HCT116 (cell line): Measurements from ENCODE around the gene TP53AIP1. TPM values are rescaled to one million over a fixed set of nuclear protein-coding genes. Genes with fewer than 3 reads are reported as not detected.

Source experiments
- ATAC-seq: fragments of 200-7000 bp; cut with Tn5 transposase; 2 replicates; pipeline ENCODE4 v1.9.1; 2020; ENCODE audit warnings: mild to moderate bottlenecking, moderate library complexity
- BruUV-seq: library from RNA; stranded (reverse); fragments of 400-500 nt; replicated peaks from 2 replicates; lab custom pipeline; 2021; lab: Mats Ljungman, UMichigan
- CTCF ChIA-PET: fragments of 300-600 bp; sonication (Branson Sonifier 250); formaldehyde crosslinking; loops from one replicate; lab custom pipeline; 2021; ENCODE audit warnings: antibody characterized with exemption; lab: Charles Lee
- POLR2A ChIA-PET: fragments of 300-600, 350-600 bp; sonication (Branson Sonifier 250); formaldehyde crosslinking; loops from one replicate; lab custom pipeline; 2021; ENCODE audit warnings: antibody characterized with exemption; lab: Charles Lee
- RAD21 ChIA-PET, 2 experiments: fragments of 300-600 bp; sonication (Branson Sonifier 250); formaldehyde crosslinking; loops; one replicate each; lab custom pipeline; 2023; ENCODE audit warnings: low total read pairs in 2 of 2; ENCODE audit not compliant: uncharacterized antibody in 2 of 2, unreplicated experiment in 2 of 2, low non-redundant PET in 1 of 2; lab: Charles Lee
- DNase-seq: peaks from one replicate; pipeline ENCODE4 v3.0.0-alpha.2; 2010; ENCODE audit warnings: low read depth, low spot score
- H2AFZ ChIP-seq: fragments of 200-600 bp; shearing (Covaris generic), sonication (generic); 2 replicates; pipeline ENCODE4 v1.6.1; 2017; ENCODE audit warnings: low read depth, mixed run types, mixed read lengths, antibody characterized with exemption, low read length; ENCODE audit not compliant: poor library complexity, severe bottlenecking
- H3K27ac ChIP-seq: 2 replicates; pipeline ENCODE4 v1.5.1; 2012; ENCODE audit warnings: low read depth, low read length
- H3K27me3 ChIP-seq: fragments of 200-600 bp; sonication (generic); 2 replicates; pipeline ENCODE4 v1.6.1; 2016; ENCODE audit warnings: mixed run types, low read length, mixed read lengths; ENCODE audit not compliant: insufficient read depth
- H3K36me3 ChIP-seq, 2 experiments: fragments of 200-500 bp in 1 of 2; fragments of 200-600 bp in 1 of 2; sonication (Bioruptor generic) in 1 of 2; sonication (generic) in 1 of 2; 2 replicates each; pipeline versions ENCODE4 v1.5.1 to v1.6.1; 2014 to 2016; ENCODE audit warnings: low read length in 2 of 2, inconsistent platforms in 1 of 2, mixed read lengths in 1 of 2, mixed run types in 1 of 2; ENCODE audit not compliant: insufficient read depth in 2 of 2, control insufficient read depth in 1 of 2
- H3K4me1 ChIP-seq, 2 experiments: fragments of 200-600 bp in 1 of 2; sonication (generic) in 1 of 2; 2 replicates each; pipeline versions ENCODE4 v1.5.1 to v1.6.1; 2012 to 2017; ENCODE audit warnings: low read length in 2 of 2, inconsistent platforms in 1 of 2, mild to moderate bottlenecking in 1 of 2, mixed read lengths in 1 of 2, mixed run types in 1 of 2, moderate library complexity in 1 of 2; ENCODE audit not compliant: insufficient read depth in 2 of 2, control insufficient read depth in 1 of 2
- H3K4me2 ChIP-seq: fragments of 200-600 bp; sonication (generic); 2 replicates; pipeline ENCODE4 v1.6.1; 2017; ENCODE audit warnings: mixed run types, low read length, mixed read lengths
- H3K4me3 ChIP-seq, 2 experiments: fragments of 200-600 bp in 1 of 2; sonication (generic) in 1 of 2; replicated peaks in 1 of 2; 2 replicates each; pipeline ENCODE4 v1.5.1; 2011 to 2016; ENCODE audit warnings: low read length in 2 of 2, control low read depth in 1 of 2, low read depth in 1 of 2, mild to moderate bottlenecking in 1 of 2, mixed read lengths in 1 of 2, mixed run types in 1 of 2
- H3K79me2 ChIP-seq: fragments of 200-600 bp; sonication (generic); 2 replicates; pipeline ENCODE4 v1.6.1; 2017; ENCODE audit warnings: mild to moderate bottlenecking, mixed run types, low read length, moderate library complexity, mixed read lengths; ENCODE audit not compliant: insufficient read depth
- H3K9ac ChIP-seq: fragments of 200-600 bp; sonication (generic); 2 replicates; pipeline ENCODE4 v1.6.1; 2016; ENCODE audit warnings: low read length, mixed read lengths
- H3K9me2 ChIP-seq: fragments of 200-600 bp; sonication (generic), shearing (Covaris generic); 2 replicates; pipeline ENCODE4 v1.6.1; 2017; ENCODE audit warnings: mixed run types, mild to moderate bottlenecking, moderate library complexity; ENCODE audit not compliant: insufficient read depth
- H3K9me3 ChIP-seq, 2 experiments: fragments of 200-500 bp in 1 of 2; fragments of 200-600 bp in 1 of 2; sonication (Bioruptor generic) in 1 of 2; sonication (generic) in 1 of 2; 2 replicates each; pipeline ENCODE4 v1.6.1; 2014 to 2017; ENCODE audit warnings: low read length in 2 of 2, mixed read lengths in 2 of 2, inconsistent platforms in 1 of 2, low read depth in 1 of 2, mild to moderate bottlenecking in 1 of 2, mixed run types in 1 of 2, moderate library complexity in 1 of 2; ENCODE audit not compliant: control insufficient read depth in 1 of 2, insufficient read depth in 1 of 2
- H4K20me1 ChIP-seq: fragments of 200-600 bp; sonication (generic), shearing (Covaris generic); 2 replicates; pipeline ENCODE4 v1.6.1; 2017; ENCODE audit warnings: mixed run types, mild to moderate bottlenecking, moderate library complexity; ENCODE audit not compliant: insufficient read depth
- CEBPB ChIP-seq: IDR thresholded peaks from 2 replicates; pipeline ENCODE4 v1.6.1; 2012; ENCODE audit warnings: low read depth
- EZH2phosphoT487 ChIP-seq: fragments of 200-600 bp; IDR thresholded peaks from 2 replicates; pipeline ENCODE4 v1.6.1; 2018; ENCODE audit warnings: antibody characterized with exemption, borderline replicate concordance
- FOSL1 ChIP-seq: IDR thresholded peaks from 2 replicates; pipeline ENCODE4 v1.6.1; 2012; ENCODE audit warnings: low read depth
- JUND ChIP-seq: IDR thresholded peaks from 2 replicates; pipeline ENCODE4 v1.6.1; 2012
- POLR2AphosphoS5 ChIP-seq: IDR thresholded peaks from 2 replicates; pipeline ENCODE4 v1.6.1; 2011; ENCODE audit warnings: mild to moderate bottlenecking, low read depth, low read length, moderate library complexity
- SP1 ChIP-seq: IDR thresholded peaks from 2 replicates; pipeline ENCODE4 v1.6.1; 2012; ENCODE audit warnings: low read depth
- TCF7L2 ChIP-seq: IDR thresholded peaks from 2 replicates; pipeline ENCODE4 v1.7.0; 2011; ENCODE audit warnings: borderline replicate concordance, inconsistent platforms; ENCODE audit not compliant: insufficient read depth, insufficient read length; ENCODE audit errors: extremely low read depth
- YY1 ChIP-seq: IDR thresholded peaks from 2 replicates; pipeline ENCODE4 v1.6.1; 2011; ENCODE audit warnings: low read length, low read depth, moderate library complexity, mild to moderate bottlenecking; ENCODE audit not compliant: insufficient replicate concordance; ENCODE audit errors: extremely low read depth
- ZFX ChIP-seq: fragments of 450-650 bp; IDR thresholded peaks from 2 replicates; pipeline ENCODE4 v1.6.1; 2017
- intact Hi-C: fragments of 100-400 bp; cut with micrococcal nuclease; formaldehyde crosslinking; loops from 2 replicates; pipeline ENCODE4 v1.10.0; 2022
- total RNA-seq: library from RNA; stranded (reverse); gene quantifications from one replicate; pipeline ENCODE4 v1.2.1, GENCODE V29; 2021; ENCODE audit not compliant: unreplicated experiment
- TF ChIP-seq, protein P1 (sequence below): IDR thresholded peaks from 2 replicates; pipeline ENCODE4 v1.6.1; 2011; ENCODE audit warnings: mild to moderate bottlenecking, low read length, moderate library complexity; ENCODE audit not compliant: insufficient replicate concordance; ENCODE audit errors: extremely low read depth
- TF ChIP-seq, protein P2 (sequence below), 3 experiments: fragments of 200-600 bp in 1 of 3; sonication (generic) in 1 of 3; IDR thresholded peaks in 2 of 3; conservative IDR thresholded peaks in 1 of 3; 2 replicates each; pipeline ENCODE4 v1.5.1; 2012 to 2017; ENCODE audit warnings: low read depth in 2 of 3, low read length in 2 of 3, antibody characterized with exemption in 1 of 3, borderline replicate concordance in 1 of 3, control low read depth in 1 of 3, mild to moderate bottlenecking in 1 of 3, mixed read lengths in 1 of 3, mixed run types in 1 of 3, moderate library complexity in 1 of 3; ENCODE audit not compliant: insufficient read depth in 1 of 3

Gene TP53AIP1
- total RNA-seq, 1 experiment from 2014 or later = 0.15 TPM

DNA sequence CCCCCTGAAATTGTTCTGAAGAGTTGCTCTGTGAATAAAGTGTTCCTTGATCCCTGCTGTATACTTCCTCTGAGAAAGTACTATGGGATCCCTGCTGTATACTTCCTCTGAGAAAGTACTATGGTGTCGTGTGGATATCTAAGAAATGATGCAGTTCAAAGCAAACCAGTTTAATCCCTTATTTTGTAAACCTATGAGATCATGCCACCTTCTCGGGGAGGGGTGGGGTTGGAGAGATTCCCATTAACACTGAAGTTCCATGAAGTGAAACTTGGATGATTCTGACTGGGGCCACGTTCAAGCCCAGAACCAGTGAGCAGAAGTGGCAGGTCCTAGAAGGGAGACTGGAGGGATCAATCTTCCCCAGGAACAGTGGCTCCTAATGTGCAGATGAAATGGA, 13.0 kb upstream of the TP53AIP1 start:
- Histone ChIP-seq H3K4me1 (no peaks in the 10 kb centered on the region), H3K9ac (no peak overlapping the region), H3K27ac (no peak overlapping the region), H3K27me3 (no peaks in the 10 kb centered on the region), H3K79me2 (no peaks in the 10 kb centered on the region), H3K4me2 (no peak overlapping the region), H3K36me3 (no peaks in the 10 kb centered on the region), H3K9me2 (no peaks in the 10 kb centered on the region), H2AFZ (no peak overlapping the region), H3K9me3 (no peaks in the 10 kb centered on the region), H3K4me3 (no peak overlapping the region)
- ATAC-seq = no peak
- no peak for DNase-seq
- intact Hi-C loops = loop anchor here (1.0 to 10.0 kb wide), 4 partner anchors 47 to 923 kb away; no protein-coding TSS in a partner anchor
- RAD21 ChIA-PET = interaction anchor here (0.6 to 1.7 kb wide), 2 partner anchors 18 to 69 kb away, joined by 4 to 14 read pairs; no protein-coding TSS in a partner anchor
- CTCF ChIA-PET = interaction anchor here (1.4 to 2.6 kb wide), 4 partner anchors 64 to 376 kb away, joined by 6 to 213 read pairs (median 17); partner anchors contain the start of gene KCNJ5
- BruUV-seq = no TSS peak
- POLR2A ChIA-PET = no interaction called here
- TF ChIP-seq ZFX = no peak
- no peak for TF ChIP-seq SP1
- TF ChIP-seq JUND = no peak
- TF ChIP-seq TCF7L2 = no peak
- TF ChIP-seq YY1 = no peak
- TF ChIP-seq, protein P1, sequence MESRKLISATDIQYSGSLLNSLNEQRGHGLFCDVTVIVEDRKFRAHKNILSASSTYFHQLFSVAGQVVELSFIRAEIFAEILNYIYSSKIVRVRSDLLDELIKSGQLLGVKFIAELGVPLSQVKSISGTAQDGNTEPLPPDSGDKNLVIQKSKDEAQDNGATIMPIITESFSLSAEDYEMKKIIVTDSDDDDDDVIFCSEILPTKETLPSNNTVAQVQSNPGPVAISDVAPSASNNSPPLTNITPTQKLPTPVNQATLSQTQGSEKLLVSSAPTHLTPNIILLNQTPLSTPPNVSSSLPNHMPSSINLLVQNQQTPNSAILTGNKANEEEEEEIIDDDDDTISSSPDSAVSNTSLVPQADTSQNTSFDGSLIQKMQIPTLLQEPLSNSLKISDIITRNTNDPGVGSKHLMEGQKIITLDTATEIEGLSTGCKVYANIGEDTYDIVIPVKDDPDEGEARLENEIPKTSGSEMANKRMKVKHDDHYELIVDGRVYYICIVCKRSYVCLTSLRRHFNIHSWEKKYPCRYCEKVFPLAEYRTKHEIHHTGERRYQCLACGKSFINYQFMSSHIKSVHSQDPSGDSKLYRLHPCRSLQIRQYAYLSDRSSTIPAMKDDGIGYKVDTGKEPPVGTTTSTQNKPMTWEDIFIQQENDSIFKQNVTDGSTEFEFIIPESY = no peak
- TF ChIP-seq POLR2AphosphoS5 = no peak
- TF ChIP-seq EZH2phosphoT487 = no peak
- no peak for TF ChIP-seq FOSL1
- TF ChIP-seq, protein P2, sequence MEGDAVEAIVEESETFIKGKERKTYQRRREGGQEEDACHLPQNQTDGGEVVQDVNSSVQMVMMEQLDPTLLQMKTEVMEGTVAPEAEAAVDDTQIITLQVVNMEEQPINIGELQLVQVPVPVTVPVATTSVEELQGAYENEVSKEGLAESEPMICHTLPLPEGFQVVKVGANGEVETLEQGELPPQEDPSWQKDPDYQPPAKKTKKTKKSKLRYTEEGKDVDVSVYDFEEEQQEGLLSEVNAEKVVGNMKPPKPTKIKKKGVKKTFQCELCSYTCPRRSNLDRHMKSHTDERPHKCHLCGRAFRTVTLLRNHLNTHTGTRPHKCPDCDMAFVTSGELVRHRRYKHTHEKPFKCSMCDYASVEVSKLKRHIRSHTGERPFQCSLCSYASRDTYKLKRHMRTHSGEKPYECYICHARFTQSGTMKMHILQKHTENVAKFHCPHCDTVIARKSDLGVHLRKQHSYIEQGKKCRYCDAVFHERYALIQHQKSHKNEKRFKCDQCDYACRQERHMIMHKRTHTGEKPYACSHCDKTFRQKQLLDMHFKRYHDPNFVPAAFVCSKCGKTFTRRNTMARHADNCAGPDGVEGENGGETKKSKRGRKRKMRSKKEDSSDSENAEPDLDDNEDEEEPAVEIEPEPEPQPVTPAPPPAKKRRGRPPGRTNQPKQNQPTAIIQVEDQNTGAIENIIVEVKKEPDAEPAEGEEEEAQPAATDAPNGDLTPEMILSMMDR (IDR thresholded peaks at IDR 0.05 in 2 of 3, conservative IDR thresholded peaks at IDR 0.05 in 1 of 3; ENCODE audit: borderline replicate concordance in 1 of 3, insufficient read depth in 1 of 3, low read depth in 2 of 3, low read length in 2 of 3) = no peak
- no peak for TF ChIP-seq CEBPB
- TF ChIP-seq, all 23 proteins: peak for 0
- H4K20me1 ChIP-seq = no peaks in the 10 kb centered on the region
